Activated CD4-positive, alpha-beta T cell treated with anti-CD3 and anti-CD28 coated beads, Interleukin-10, Interleukin-2, amounts not matched to agents 100 ng/mL and 50 ng/mL, durations not matched to agents 16 hours and 8 hours (primary cell): Measurements from ENCODE around the gene FHIT.

Source experiments
- DNase-seq: peaks from one replicate; pipeline ENCODE4 v3.0.0-alpha.2; 2020

FHIT gene

GRCh38 chr3:59884409-59884808, 1366.8 kb downstream of the FHIT start:
- no peak for DNase-seq

- DNase-seq, result no peak
These were observed 1368.5 kb downstream of the FHIT start for GRCh38 chr3:59882746-59883145.

- DNase-seq, result no peak
These were observed 1370.5 kb downstream of the FHIT start for GRCh38 chr3:59880717-59881116.

- no peak for DNase-seq
These were observed 1372.1 kb downstream of the FHIT start for GRCh38 chr3:59879031-59879581.

- no peak for DNase-seq
These were observed 1373.2 kb downstream of the FHIT start for GRCh38 chr3:59878038-59878427.

GRCh38 chr3:59877263-59878037, 1373.8 kb downstream of the FHIT start:
- no peak for DNase-seq

GRCh38 chr3:59876533-59877062, 1374.7 kb downstream of the FHIT start:
- DNase-seq, result no peak

- DNase-seq, result no peak
These were observed 1377.5 kb downstream of the FHIT start for GRCh38 chr3:59873576-59874230.

- DNase-seq, result no peak
These were observed 1379.1 kb downstream of the FHIT start for GRCh38 chr3:59872128-59872527.

- peak; percentile 41 for DNase-seq
These were observed 1383.9 kb downstream of the FHIT start for GRCh38 chr3:59867185-59868002.

- no peak for DNase-seq
These were observed 1385.2 kb downstream of the FHIT start for GRCh38 chr3:59866076-59866475.

- DNase-seq, result no peak
These were observed 1385.9 kb downstream of the FHIT start for GRCh38 chr3:59865351-59865750.

- no peak for DNase-seq
These were observed 1388.6 kb downstream of the FHIT start for GRCh38 chr3:59862686-59863085.

GRCh38 chr3:59857589-59858346, 1393.5 kb downstream of the FHIT start:
- DNase-seq, result peak; percentile 81

- DNase-seq, result no peak
These were observed 1394.3 kb downstream of the FHIT start for GRCh38 chr3:59856934-59857460.

GRCh38 chr3:59854061-59854709, 1397.1 kb downstream of the FHIT start:
- no peak for DNase-seq

- no peak for DNase-seq
These were observed 1400.8 kb downstream of the FHIT start for GRCh38 chr3:59850417-59850816.

- no peak for DNase-seq
These were observed 1405.9 kb downstream of the FHIT start for GRCh38 chr3:59845386-59845785.

GRCh38 chr3:59843821-59844220, 1407.4 kb downstream of the FHIT start:
- no peak for DNase-seq

- DNase-seq, result peak; percentile 61
These were observed 1411.3 kb downstream of the FHIT start for GRCh38 chr3:59839810-59840515.

GRCh38 chr3:59839283-59839682, 1412.0 kb downstream of the FHIT start:
- DNase-seq, result no peak
